Amniotic epithelial cell (primary cell): Measurements from ENCODE around the gene ROR2.
"Not testable (repeated sequence)": the region's sequence is repeated elsewhere in the genome, so short reads cannot be mapped to it uniquely, and the experiment has no call there.

Experiments
- DNase-seq: peaks from one replicate; pipeline ENCODE4 v3.0.0-alpha.2; 2010; ENCODE audit warnings: low read depth

The ROR2 gene

DNA sequence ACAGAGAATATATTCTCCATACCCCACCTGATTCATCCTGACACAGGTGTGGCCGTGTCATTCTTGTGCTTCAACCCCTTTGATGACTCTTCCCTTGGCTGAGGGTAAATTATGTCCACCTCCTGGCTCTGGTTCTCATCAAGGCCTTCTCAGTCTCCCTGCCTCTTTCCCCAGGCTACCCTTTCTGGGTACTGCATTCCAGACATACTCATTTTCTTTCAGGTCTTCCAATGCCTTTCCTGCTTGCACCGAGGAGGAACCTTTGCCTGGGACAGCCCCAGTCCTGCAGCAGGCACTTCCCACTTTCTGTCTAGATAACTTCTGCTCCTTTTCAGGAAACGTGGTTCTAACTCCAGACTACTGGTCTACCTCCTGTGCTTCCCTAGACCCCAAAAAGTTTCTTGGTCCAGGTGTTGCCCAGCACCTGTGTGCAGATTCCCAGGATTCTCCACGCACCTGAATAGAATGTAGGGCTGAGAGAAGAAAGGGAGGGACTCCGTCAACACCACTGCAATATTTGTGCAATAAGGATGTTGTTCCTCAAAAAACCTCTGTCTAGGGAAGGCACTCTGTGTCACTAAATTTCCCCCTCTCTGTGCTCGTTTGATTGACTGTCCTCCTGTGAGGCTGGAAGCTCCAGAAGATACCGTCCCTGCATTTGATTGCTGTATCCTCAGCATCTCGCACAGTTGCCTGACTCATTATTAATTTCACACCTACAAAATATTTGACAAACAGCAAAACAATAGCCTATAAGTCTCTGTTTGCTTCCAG, 271.0 kb downstream of the ROR2 start:
- DNase-seq = no peak

DNA sequence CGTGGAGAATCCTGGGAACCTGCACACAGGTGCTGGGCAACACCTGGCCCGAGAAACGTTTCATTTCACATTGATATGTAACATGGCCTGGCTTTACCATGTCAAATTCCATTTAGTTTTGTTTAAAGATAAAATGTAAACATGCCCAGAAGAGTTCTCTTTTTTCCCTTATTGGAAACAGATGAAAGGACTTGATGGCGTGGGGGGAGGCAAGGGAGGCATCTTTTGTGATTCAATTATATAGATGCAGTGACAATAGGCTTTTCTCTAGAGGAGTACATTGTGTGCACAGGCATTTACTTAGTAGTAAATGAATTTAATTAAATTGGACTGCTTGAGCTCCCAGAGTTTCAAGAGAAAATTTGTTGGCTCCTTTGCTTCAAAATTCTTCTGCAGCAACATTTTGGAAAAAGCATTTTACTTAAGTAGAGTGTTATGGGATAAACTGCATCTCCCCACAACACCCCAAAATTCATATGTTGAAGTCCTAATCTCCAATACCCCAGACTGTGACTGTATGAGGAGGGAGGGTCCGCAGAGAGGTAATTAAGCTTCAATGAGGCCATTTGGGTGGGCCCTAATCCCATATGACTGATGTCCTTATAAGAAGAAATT, 272.1 kb downstream of the ROR2 start:
- DNase-seq = no peak

DNA sequence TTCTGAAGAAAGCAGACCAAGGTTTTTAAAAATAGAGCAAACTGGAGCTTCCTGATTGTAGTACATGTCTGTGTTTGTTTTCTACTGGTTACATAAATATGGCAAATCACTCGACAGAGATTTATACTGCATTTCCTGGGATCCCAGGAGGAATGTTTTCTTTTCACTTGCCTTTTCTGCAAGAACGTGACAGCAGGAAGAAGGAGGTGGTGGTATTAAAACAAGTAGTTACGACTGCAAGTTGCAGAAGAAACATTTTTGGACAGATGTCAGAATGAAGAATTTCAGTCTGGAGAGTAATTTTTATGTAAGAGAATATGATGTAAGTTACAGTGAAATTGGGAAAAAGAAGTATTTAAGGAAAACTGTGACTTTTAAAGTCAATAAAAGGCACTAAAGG, 272.7 kb downstream of the ROR2 start:
- DNase-seq = peak; percentile 51

DNA sequence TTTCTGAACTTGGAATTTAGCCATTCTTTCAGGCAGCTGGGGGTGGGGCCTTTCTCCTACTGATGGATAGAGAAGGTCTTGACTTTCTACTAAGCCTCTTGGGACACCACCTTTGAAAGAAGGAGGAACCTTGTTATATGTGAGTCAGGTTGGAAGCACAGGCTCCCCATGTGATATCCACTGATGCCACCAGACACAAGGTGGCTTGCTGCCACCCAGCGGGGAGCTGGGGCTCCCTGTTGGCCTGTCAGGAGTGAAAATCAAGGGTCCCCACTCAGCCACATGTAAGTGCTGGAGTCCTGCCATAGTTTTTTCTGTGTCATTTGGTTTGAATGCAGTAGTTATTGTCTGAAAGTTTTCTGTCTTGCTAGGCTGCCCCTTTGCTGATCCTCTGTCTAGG, 274.0 kb downstream of the ROR2 start:
- DNase-seq = no peak

DNA sequence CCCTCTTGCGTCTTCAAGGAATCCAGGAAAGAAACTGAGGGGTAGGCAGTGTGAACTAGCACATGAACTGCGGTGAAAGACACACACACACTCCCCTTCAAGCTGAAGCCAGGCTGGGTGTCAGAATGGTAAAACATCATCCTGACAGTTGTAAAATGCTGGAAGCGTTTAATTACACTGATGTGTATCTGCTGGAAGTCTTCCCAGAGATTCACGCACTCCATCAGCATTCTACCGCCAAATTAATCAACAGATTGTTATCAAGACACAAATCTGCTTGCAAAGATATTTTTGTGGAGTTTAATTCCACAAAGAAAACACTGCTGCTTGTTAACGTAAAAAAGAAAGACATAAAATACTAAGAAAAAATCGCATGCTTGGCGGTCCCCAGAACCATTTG, 285.4 kb downstream of the ROR2 start:
- no peak for DNase-seq

DNA sequence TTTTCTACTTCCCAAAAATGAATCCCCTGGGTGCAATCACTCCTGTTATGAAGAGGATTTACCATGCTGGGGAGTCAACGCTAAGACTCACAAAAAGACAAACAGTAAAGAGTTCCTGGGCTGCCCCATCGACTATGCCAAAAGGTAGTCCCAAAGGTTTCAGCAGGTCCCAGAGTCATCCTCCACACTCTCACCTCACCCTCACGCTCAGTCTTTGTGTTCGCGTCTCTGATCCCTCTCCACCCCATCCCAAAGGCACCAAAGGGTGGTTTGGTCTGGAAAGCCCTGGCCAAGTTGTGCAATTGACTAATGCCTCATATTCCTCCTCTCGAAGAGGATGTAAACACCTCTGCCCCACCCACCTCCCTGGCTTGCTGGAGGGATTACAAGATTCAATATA, 286.2 kb downstream of the ROR2 start:
- DNase-seq = no peak

DNA sequence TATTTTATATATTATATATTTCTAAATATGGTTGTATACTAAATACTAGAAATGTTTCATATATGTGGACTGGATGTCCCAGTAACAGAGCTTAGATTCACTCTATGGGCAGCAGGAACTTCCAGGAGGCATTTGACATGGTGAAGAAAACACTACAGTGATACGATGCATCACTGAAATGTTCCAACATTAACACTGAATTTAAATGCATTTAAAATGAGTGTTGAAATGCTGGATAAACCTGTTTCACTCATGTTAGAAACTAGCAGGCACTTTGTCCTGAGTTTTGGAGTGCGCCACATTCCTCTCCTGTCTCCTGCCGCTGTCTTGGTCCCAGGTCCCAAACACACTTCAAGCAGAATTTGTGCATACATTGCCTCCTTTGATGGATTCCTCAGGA, 288.6 kb downstream of the ROR2 start:
- DNase-seq = no peak

DNA sequence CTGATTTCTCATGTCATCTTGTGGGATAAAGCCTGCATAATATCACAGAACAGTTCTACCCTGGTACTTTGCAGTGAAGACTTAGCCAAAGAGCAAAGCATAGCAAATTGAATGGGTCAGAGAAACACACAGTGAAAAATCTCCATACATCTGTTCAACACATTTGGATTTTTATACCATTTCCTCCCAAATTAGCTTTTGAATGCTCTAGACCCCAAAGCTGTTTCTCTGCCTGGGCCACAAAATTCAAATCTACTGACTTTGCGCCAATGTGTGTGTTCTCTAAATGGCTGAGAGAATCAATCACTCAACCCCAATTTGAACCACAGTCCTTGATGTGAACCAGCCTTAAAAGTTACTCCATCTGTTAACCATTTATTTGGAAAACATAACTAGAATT, 289.5 kb downstream of the ROR2 start:
- no peak for DNase-seq

DNA sequence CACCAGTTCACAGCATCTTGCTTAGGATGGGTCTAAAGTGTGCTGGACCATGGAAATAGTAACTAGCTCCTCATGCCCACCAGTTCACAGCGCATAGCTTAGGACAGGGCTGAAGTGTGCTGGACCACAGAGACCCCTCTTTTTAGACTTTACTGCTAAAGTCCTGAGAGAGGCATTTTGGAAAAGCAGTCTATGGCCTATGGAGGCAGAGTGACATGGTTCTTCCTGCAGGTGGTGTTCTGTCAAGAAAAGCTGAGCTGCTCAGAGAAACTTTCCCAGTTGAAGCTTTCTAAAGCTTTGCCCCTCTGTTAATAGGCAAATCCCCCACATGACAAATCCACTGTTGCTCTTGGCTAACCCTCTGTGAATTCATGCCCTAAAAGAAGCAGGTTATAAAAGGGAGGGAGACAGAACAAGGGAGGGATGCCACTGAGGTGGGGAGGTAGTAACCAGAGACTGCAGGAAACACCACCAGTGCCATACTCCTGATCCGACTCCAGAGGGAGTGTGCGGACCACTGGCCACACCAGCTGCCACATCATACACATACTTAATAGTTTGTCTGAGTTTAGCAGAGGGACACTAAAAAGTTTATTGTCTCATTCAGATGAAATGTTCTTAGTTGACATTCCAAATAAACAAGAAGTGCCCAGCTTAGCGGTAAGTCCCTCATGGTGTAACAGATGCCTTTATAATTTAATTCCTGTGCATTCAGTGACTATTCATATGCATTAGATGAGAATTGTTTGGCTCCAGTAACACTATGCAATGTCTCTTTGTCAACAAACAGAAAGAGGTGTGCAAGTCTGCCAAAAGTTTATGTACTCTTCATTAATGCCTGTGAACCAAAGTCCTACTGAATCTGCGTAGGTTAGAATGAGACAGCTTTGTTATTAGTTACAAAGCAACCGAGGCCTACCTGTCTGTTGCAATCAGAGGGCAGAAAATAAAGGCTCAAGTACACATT, 290.2 kb downstream of the ROR2 start:
- peak; percentile 21 for DNase-seq

DNA sequence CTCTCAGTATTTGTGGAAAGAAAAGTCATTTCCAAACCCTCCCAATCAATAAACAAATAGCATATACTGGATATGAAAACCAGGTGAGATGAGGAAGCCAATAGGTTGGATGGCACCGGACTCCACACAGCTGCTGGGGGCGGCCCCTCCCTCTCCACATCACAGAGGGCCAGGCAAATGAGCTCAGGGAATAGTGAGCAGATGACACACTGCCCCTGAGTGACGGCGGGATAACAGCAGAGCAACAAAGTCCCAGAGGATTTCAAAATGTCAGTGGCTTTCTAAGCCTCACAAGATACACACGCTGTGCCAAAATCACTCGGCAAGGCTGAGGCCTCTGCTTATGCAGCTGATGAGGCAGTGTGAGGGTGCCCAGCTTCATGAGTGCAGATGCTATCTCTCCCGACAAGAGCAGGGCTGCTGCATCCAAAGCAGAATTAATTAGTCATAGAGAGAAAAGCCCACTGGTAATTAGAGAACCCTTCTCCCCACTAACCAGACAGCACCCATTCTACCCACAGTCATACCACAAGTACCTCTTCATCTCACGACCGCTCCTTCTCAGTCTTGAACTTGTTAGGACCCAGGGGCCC, 291.4 kb downstream of the ROR2 start:
- DNase-seq = no peak

DNA sequence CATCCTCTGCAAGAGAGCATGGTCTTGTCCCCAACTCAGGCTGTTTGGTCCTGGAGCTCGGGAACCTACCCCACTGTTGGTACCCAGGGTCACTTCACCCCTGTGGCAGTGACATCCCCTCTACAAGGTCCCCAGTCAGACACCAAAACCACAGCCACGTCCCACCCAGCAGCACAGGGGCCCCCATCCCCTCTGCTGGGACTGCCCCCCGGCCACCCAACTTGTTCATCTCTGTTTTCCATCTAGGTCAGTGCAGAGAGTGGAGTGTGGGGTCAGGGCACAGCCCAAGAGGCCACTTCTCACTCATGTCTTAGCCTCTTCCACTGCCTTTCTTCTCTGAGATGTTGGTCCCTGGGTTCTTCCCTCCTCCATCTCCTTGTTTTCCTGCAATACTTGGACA, 292.5 kb downstream of the ROR2 start:
- DNase-seq = no peak

DNA sequence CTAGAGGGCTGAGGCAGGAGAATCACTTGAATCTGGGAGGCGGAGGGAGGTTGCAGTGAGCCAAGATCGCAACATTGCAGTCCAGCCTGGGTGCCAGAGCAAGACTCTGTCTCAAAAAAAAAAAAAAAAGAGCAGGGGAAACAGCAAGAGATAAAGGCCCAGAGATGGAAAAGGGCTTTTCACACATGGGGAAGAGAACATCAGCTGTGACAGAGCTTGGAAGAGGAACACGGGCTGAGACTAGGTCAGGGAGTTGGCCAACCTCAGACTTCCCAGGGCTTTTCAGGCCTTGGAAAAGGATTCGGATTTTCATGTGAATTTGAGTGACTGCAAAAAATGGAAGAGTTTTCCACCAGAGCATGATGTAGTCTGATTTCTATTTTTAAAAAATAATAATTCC, 294.4 kb downstream of the ROR2 start:
- no peak for DNase-seq

DNA sequence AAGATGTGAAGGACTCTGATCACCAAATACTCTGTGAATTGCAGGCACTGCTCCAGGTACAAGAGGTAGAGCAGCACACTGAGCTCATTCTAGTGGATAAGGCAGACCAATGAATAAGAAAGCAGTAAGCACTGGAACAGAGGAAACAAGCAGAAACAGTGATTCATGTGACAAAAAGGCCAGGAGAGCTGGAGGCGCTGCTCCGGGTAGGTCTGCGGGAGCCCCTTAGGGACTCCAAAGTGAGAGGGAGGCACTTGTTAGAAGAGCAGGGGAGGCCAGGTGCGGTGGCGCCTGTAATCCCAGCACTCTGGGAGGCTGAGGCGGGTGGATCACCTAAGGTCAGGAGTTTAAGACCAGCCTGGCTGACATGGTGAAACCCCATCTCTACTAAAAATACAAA, 294.8 kb downstream of the ROR2 start:
- DNase-seq = peak; percentile 29

DNA sequence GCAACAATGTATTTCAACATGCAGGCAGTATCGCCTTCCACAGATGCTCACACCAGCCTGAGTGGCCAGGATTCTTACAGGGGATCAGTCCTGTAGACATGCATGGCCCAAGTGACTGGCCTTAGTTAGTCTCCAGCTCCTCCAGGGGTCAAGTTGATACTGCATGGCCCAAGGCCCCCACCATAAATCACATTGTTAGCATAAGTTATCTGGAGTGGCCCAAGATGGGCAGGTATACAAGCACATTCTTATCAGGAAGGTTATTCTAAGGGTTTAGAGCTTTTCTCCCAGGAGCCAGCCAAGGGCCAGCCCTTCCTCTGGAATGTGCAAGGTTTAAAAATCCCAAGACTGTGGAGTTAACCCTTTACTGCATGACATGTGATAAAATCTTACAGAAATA, 295.5 kb downstream of the ROR2 start:
- no peak for DNase-seq

DNA sequence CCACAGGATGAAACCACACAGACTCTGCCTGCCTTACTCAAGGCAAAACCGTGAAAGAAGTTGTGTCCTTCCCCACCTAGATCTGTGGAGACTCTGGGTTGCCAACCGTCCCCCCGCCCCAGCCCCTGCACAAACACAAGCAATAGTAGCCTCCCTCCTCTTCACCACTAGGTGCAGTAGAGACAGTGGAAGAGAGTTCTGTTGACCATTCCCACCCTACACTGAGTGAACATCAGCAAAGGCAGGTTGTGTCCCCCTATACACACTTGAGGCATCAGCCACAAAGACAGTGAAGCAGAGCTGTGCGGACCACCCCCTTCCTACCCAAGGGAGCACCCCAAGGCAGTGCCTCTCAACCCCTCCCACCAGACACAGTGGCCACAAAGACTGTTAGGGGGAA, 302.7 kb downstream of the ROR2 start:
- no peak for DNase-seq

DNA sequence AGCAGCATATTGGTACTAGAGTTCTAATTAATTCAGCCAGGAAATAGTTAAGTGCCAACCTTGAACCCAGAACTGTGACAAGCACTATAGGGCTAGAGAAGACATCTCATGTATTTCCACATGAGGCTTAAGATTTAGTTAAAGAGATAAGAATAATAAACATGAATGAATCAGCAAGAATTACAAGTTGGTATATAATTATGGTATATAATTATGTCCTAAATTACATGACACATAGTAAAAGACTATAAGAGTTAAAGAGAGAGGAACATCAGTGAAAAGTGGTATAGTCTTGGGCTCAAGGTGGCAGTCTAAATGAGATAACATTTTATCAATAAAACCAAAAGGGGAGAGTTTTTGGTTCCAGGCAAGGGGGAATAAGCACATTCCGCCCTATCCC, 303.3 kb downstream of the ROR2 start:
- DNase-seq = no peak

DNA sequence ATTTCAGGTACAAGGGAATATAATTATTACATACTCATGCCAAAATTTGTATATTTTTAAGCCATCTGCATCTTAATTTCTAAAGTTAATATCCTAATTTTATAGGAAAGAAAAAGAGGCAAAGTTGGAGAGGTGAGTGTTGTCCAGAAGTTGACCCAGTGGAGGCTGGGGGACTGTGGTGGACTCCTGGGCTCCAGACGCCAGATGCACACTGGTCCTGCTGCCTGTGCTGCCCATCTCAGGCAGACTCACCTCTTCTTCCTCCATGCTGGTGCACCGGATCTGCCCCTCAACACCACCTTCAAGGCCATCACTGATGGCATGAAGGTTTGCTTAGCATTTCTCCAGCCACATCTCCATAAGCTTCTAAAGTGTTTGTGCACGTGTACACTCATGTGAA, 305.6 kb downstream of the ROR2 start:
- DNase-seq = no peak

DNA sequence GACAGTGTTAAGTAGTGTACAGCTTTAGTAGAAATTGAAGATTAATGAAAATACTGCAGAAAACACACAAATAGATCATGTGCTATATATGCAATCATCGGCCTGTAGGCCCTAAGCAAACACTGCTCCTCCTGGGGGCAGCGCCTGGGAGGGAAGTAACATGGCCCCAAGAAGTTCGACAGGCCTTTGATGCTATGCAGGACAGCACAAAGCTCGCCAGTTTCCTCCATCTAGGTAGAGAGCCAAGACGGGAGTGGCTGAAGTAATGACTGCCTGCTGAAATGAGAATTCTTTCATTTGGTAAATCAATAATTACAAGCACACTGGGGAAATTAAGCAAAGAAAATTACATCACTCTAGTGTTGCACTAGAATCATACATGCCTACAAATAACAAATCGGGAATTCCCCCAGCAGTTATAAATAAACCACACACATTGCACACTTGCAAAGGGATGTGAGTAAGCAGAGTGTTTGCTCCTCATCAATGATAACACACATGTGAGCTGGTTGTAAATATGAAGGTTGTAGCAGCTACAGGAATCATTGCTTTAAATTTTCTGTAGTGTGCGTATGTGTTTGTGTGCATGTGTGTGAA, 306.4 kb downstream of the ROR2 start:
- DNase-seq = no peak

DNA sequence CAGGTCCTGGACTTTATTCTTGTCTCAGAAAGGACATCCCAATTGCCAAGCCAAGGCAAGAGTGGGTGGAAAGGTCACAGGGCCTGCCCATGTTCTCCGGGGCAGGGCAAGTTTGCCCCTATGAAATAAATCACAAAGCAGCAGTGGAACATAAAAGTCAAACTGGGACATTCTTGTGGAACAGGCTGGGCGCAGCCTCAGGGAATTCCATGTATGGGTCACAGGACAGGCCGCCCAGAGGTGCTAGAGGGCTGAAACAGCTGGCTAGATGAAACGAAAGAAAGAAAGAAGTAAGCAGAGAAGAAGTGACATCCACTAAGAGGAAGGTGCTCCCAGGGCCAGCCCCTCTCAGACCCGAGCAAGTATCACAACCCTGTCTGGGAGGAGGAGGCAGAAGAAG, 307.3 kb downstream of the ROR2 start:
- no peak for DNase-seq

DNA sequence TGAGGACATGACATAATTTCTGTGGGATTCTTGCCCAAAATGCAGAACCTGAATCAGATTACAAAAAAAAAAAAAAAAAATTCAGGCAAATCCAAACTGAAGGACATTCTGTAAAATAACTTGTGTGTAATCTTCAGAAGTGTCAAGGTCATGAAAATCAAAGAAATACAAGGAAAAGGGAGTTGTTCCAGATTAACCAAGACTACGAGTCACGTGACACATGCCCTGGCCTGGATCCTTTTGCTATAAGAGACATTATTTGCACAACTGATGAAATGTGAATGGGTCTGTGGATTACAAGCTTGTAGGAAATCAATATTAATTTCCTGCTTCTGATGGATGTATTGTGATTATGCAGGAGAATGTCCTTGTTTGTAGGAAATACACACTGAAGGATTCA, 309.6 kb downstream of the ROR2 start:
- no peak for DNase-seq

DNA sequence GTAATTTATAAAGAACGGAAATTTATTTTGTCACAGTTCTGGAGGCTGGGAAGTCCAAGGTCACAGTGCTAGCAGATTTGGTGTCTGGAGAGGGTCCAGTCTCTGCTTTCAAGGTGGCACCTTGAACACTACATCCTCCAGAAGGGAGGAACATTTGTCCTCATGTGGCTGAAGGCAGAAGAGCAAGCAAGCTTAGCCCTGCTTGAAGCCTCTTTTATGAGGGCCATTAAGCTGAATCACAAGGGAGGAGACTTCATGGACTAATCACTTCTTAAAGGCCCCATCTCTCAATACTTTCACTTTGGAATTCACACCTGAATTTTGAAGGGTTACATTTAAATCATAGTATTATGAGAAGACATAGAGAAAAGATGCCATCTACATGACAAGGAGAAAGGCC, 311.0 kb downstream of the ROR2 start:
- no peak for DNase-seq

DNA sequence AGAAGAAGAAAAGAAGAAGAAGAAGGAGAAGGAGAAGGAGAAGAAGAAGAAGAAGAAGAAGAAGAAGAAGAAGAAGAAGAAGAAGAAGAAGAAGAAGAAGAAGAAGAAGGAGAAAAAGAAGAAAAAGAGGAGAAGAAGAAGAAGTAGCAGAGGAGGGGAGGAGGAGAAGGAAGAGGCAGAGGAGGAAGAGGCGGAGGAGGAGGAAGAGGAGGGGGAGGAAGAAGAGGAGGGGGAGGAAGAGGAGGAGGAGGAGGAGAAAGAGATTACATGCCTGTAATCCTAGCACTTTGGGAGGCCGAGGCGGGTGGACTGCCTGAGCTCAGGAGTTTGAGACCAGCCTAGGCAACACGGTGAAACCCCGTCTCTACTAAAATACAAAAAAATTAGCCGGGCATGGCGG, 315.2 kb downstream of the ROR2 start:
- not testable (repeated sequence) for DNase-seq
